Right lobe of liver (tissue), 6 donors: ENCODE results near the gene FAM174B. TPM values are rescaled to one million over a fixed set of nuclear protein-coding genes. Genes with fewer than 3 reads are reported as not detected.
A peak's percentile ranks its signal among the peaks of the same experiment; 100 is the strongest.

ENCODE experiments used
- ATAC-seq, 4 donors: fragments of 200-7000 bp; cut with Tn5 transposase; one replicate each; pipeline ENCODE4 v1.9.1; 2020; ENCODE audit warnings: mild to moderate bottlenecking in 4 of 4, moderate library complexity in 4 of 4
- DNase-seq, 3 donors: peaks; one replicate each; pipeline ENCODE4 v3.0.0-alpha.2; 2020
- H3K27ac ChIP-seq, 3 donors: fragments of 200-600 bp; one replicate each; pipeline ENCODE4 v1.8.0; 2022
- H3K27me3 ChIP-seq, 2 donors: fragments of 200-600 bp; one replicate each; pipeline ENCODE4 v1.8.0; 2022
- H3K36me3 ChIP-seq, 4 donors: fragments of 200-600 bp; sonication (generic) in 1 of 4; one replicate each; pipeline versions ENCODE4 v1.5.1 to v1.8.0; 2017 to 2022; ENCODE audit warnings: control low read depth in 1 of 4
- H3K4me1 ChIP-seq, 4 donors: fragments of 200-600 bp; sonication (generic) in 1 of 4; one replicate each; pipeline versions ENCODE4 v1.5.1 to v1.8.0; 2017 to 2022; ENCODE audit warnings: control low read depth in 1 of 4
- H3K4me3 ChIP-seq, 3 donors: fragments of 200-600 bp; one replicate each; pipeline ENCODE4 v1.8.0; 2022
- H3K9me3 ChIP-seq, 4 donors: fragments of 200-600 bp; sonication (generic) in 1 of 4; one replicate each; pipeline versions ENCODE4 v1.5.1 to v1.8.0; 2017 to 2022; ENCODE audit warnings: control low read depth in 1 of 4
- POLR2A ChIP-seq: fragments of 450-650 bp; IDR thresholded peaks from one replicate; pipeline ENCODE4 v1.6.1; 2017; ENCODE audit warnings: antibody characterized with exemption, mild to moderate bottlenecking
- WGBS: methylation state at CpG from one replicate; pipeline ENCODE4 v1.1.6; 2018; ENCODE audit warnings: low coverage, low lambda C conversion rate; ENCODE audit not compliant: insufficient coverage; ENCODE audit errors: missing lambda C conversion rate; 5-methylcytosine and 5-hydroxymethylcytosine counted together
- intact Hi-C, 2 donors: fragments of 100-400 bp; cut with DNase I; formaldehyde crosslinking; loops; one replicate each; pipeline versions ENCODE4 v1.11.2 to v1.14.1; 2022
- total RNA-seq, 6 experiments: library from RNA; depleted of rRNA in 2 of 6; stranded (reverse); fragments of >200 nt in 2 of 6; fragmentation: NEBNext Ultra II Directional in 3 of 6; extraction: Animal tissue kit (Norgen Biotek cat#: 25700) in 3 of 6; gene quantifications; one replicate each; pipeline versions ENCODE4 v1.1.0 to v1.2.4, GENCODE V29; 2016 to 2023
- TF ChIP-seq, protein P1 (sequence below), 4 donors: fragments of 200-600 bp in 3 of 4; fragments of 450-650 bp in 1 of 4; IDR thresholded peaks; one replicate each; pipeline versions ENCODE4 v1.5.1 to v1.8.0; 2016 to 2022; ENCODE audit warnings: antibody characterized with exemption in 4 of 4, mild to moderate bottlenecking in 2 of 4
- donor health status: DM: no; HTN: yes; CAD: no.
- donor health status: DM: no; HTN: no; CAD: no.
- donor health status: DM: no; HTN: no; CAD: no.
- donor health status: DM: no; HTN: yes; CAD: no.
- donor health status: DM: no; HTN: yes; CAD: no.

FAM174B gene
- total RNA-seq, 6 experiments from 2014 or later: 2.0 to 11.9 (median 4.7) TPM

DNA sequence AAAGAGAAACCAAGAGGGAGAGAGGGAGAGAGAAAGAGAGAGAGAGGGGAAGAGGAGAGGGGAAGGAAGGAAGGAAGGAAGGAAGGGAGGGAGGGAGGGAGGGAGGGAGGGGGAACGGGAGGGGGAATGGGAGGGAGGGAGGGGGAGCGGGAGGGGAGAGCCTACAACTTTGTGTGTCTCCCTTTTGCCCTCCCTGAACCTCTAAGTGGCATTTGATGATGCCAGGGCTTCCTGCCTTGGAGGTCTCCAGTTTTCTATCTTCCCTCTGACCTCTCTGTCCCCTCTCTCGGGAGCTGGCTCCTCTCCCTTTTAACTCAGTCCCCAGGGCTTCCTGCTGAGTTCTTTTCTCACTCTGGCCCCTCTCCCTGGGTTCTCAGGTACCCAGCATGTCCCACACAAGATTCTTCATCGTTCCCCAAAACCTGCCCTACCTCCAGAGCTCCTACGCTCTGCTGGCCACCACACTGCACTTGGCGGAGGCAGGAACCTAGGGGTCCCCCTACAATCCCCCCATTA is 12.5 kb upstream of the FAM174B start:
- 44% methylated on average over 6 of the region's 6 CpGs for WGBS
- ATAC-seq (no peak), DNase-seq (no peak)
- H3K27ac ChIP-seq: no peak overlapping the region
- TF ChIP-seq, protein P1, sequence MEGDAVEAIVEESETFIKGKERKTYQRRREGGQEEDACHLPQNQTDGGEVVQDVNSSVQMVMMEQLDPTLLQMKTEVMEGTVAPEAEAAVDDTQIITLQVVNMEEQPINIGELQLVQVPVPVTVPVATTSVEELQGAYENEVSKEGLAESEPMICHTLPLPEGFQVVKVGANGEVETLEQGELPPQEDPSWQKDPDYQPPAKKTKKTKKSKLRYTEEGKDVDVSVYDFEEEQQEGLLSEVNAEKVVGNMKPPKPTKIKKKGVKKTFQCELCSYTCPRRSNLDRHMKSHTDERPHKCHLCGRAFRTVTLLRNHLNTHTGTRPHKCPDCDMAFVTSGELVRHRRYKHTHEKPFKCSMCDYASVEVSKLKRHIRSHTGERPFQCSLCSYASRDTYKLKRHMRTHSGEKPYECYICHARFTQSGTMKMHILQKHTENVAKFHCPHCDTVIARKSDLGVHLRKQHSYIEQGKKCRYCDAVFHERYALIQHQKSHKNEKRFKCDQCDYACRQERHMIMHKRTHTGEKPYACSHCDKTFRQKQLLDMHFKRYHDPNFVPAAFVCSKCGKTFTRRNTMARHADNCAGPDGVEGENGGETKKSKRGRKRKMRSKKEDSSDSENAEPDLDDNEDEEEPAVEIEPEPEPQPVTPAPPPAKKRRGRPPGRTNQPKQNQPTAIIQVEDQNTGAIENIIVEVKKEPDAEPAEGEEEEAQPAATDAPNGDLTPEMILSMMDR (IDR thresholded peaks at IDR 0.05): no peak
- no peak for TF ChIP-seq POLR2A
- peaks cover 0 to 29% (median 11%) of the 10 kb centered on the region in 4 donors for H3K4me1 ChIP-seq
- H3K27me3 ChIP-seq: no peaks in the 10 kb centered on the region
- no peaks in the 10 kb centered on the region for H3K36me3 ChIP-seq
- H3K4me3 ChIP-seq: no peak overlapping the region
- intact Hi-C loops: loop anchor here in 1 of 2 donors (10.0 kb wide), 1 partner anchor 53 kb away; no protein-coding TSS in a partner anchor
- H3K9me3 ChIP-seq: no peaks in the 10 kb centered on the region

DNA sequence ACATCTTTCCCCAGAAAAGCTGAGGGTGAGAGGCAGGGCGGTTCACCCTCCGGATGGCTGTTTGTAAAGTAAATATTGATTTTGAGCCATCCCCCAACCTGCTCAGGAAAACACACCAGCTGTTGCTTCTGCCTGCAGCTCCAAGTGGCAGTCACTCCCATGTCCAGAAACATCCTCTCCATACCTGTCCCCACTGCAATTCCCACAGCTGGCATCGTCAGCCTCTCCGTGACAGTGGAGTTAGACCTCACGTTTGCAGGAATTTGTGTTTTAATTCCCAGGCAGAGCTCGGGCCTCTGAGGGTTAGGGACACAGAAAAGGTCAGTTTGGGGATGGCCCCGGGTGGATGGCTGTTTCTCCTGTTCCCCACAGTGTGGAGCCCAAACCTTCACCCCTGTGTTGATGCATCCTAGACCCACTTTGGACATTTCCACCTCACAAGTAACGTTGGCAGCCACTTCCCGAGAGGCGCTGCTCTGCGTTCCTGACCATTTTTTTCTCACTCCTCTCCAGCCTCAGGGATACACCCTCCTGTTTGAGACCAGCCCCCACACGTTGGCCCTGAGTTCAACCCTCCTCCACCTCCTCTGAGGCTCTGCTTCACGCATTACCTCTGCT is 11.8 kb upstream of the FAM174B start:
- TF ChIP-seq POLR2A: no peak

DNA sequence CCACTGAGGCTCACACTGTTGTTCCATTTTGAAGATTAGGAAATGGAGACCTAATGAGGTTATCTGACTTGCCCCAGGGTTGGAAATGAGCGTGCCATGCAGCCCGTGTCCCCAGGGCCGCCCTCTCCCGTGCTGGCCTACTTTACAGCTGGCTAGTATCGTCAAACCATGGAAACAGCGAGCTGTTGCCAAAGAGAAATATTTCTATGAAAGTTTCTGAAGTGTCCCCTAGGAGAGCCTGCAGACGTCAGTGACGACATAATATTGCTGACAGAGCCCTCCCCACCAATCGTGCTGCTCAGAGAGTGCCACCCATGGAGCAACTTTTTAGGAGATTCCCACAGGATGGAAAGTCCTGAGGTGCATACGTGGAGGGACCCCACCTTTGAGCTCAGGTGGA is 11.2 kb upstream of the FAM174B start:
- Histone ChIP-seq H3K4me3 (no peak overlapping the region), H3K36me3 (no peaks in the 10 kb centered on the region), H3K9me3 (no peaks in the 10 kb centered on the region), H3K27me3 (no peaks in the 10 kb centered on the region), H3K27ac (peak overlapping the region in 2 of 3 donors; percentile 59 to 65), H3K4me1 (peaks cover 0 to 29% (median 11%) of the 10 kb centered on the region in 4 donors)
- WGBS: 19% methylated on average over 9 of the region's 10 CpGs
- peak in 2 of 3 donors; percentile 61 to 74 for DNase-seq
- no peak for TF ChIP-seq POLR2A
- TF ChIP-seq, protein P1 (IDR thresholded peaks at IDR 0.05): no peak
- intact Hi-C loops: loop anchor here in 1 of 2 donors (10.0 kb wide), 1 partner anchor 52 kb away; no protein-coding TSS in a partner anchor
- ATAC-seq: peak; percentile 55 to 76 (median 69)

More for the DNA sequence above, 11.8 kb upstream of the FAM174B start:
- no peaks in the 10 kb centered on the region for H3K36me3 ChIP-seq
- intact Hi-C loops: loop anchor here in 1 of 2 donors (10.0 kb wide), 1 partner anchor 53 kb away; no protein-coding TSS in a partner anchor
- no peak overlapping the region for H3K4me3 ChIP-seq
- H3K9me3 ChIP-seq: no peaks in the 10 kb centered on the region
- peaks cover 0 to 29% (median 11%) of the 10 kb centered on the region in 4 donors for H3K4me1 ChIP-seq
- H3K27me3 ChIP-seq: no peaks in the 10 kb centered on the region
- peak in 2 of 3 donors; percentile 36 to 57 for DNase-seq
- 23% methylated on average over 8 of the region's 13 CpGs for WGBS
- H3K27ac ChIP-seq: peak overlapping the region in 2 of 3 donors; percentile 59 to 65
- peak; percentile 78 to 88 (median 83) for ATAC-seq

DNA sequence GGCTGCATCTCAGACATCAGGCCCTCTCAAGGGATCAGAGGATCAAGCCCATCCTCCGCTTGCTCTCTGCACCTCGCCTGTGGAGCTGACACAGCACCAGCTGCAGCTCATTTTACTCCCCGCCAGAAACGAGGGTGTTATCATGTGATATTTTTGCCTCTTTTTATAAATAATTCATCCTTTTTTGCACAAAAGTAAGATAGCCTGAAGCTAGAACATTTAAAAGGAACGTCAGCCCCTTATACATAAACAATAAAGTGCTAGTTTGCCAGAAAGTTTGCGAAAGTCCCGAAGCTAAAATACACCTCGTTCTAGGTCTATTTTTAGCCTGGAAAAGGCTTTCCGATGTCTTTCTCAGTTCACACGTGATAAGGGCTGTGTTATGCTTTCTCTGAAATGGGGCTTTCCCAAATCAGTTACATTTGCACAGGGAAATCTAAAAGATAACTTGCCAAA is 9.6 kb upstream of the FAM174B start:
- H3K9me3 ChIP-seq: no peaks in the 10 kb centered on the region
- H3K27me3 ChIP-seq: no peaks in the 10 kb centered on the region
- H3K36me3 ChIP-seq: no peaks in the 10 kb centered on the region
- H3K4me1 ChIP-seq: peaks cover 0 to 29% (median 11%) of the 10 kb centered on the region in 4 donors
- intact Hi-C loops: loop anchor here in 1 of 2 donors (10.0 kb wide), 1 partner anchor 50 kb away; no protein-coding TSS in a partner anchor
- ATAC-seq (peak; percentile 26 to 78 (median 64)), DNase-seq (no peak)
- TF ChIP-seq, protein P1 (IDR thresholded peaks at IDR 0.05): no peak
- no peak for TF ChIP-seq POLR2A
- peak overlapping the region in 2 of 3 donors; percentile 10 to 11 for H3K27ac ChIP-seq
- no peak overlapping the region for H3K4me3 ChIP-seq
- WGBS: 7% methylated on average over 9 of the region's 10 CpGs
